Subcutaneous adipose tissue (tissue), 4 donors: ENCODE measurements around the gene ACADS. TPM values are rescaled to one million over a fixed set of nuclear protein-coding genes. Genes with fewer than 3 reads are reported as not detected.

Experiments
- total RNA-seq, 4 donors: library from RNA; depleted of rRNA; stranded (reverse); fragments of >200 nt; gene quantifications; one replicate each; pipeline ENCODE4 v1.1.0, GENCODE V29; 2016
- TF ChIP-seq, protein P1 (sequence below): fragments of 450-650 bp; IDR thresholded peaks from one replicate; pipeline ENCODE4 v1.5.1; 2016; ENCODE audit warnings: low read depth, mild to moderate bottlenecking, control low read depth, antibody characterized with exemption, moderate library complexity

The ACADS gene
- total RNA-seq, 4 donors from 2014 or later: 31.6 to 237 (median 106) TPM

GRCh38 chr12:120720987-120721801, 4.4 kb upstream of the ACADS start:
- TF ChIP-seq, protein P1, sequence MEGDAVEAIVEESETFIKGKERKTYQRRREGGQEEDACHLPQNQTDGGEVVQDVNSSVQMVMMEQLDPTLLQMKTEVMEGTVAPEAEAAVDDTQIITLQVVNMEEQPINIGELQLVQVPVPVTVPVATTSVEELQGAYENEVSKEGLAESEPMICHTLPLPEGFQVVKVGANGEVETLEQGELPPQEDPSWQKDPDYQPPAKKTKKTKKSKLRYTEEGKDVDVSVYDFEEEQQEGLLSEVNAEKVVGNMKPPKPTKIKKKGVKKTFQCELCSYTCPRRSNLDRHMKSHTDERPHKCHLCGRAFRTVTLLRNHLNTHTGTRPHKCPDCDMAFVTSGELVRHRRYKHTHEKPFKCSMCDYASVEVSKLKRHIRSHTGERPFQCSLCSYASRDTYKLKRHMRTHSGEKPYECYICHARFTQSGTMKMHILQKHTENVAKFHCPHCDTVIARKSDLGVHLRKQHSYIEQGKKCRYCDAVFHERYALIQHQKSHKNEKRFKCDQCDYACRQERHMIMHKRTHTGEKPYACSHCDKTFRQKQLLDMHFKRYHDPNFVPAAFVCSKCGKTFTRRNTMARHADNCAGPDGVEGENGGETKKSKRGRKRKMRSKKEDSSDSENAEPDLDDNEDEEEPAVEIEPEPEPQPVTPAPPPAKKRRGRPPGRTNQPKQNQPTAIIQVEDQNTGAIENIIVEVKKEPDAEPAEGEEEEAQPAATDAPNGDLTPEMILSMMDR: no peak

DNA sequence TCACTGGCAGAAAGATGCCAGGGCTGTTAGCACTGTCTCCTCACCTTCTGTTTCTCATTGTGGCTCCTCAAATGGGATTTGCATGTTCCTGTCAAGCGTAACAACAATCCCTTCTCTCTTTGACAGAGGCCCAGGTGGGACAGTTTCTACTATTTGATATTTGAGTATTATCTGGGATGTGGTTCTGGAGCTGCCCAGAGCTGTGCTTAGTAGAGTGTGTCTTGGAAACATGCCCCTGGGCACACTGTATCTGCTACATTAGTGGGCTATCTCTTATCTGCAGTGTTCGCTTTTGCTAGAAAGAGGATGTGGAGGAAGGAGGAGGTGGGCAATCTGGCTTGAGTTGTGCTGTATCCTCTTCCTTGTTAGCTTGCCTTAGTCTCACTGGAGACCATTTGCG, 3.8 kb upstream of the ACADS start:
- TF ChIP-seq, protein P1: no peak

- TF ChIP-seq, protein P1: no peak
Measured at GRCh38 chr12:120722784-120723183, 2.8 kb upstream of the ACADS start.

GRCh38 chr12:120724720-120725119, 906 bp upstream of the ACADS start:
- TF ChIP-seq, protein P1: no peak

DNA sequence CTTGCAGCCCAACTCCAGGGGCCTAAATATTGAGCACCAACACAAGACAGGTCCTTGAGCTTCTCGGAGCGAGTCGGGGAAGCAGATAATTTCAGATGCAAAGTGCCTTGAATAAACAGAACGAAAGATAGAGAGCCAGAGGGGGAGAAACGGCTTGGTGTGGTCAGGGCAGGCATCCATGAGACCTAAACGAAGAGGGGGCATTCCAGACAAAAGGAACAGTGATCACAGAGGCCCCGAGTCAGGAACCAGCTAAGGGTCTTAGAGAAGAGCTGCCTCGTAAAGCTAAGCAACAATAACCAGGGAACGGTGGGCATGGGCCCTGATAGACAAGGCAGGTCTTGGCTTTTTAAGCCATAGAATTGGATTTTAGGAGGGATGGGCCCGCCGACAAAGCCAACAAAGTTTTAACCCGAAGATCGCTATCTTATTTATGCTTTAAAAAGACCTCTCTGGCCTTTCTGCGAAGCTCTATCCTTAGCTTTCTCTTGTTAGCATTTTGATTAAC, 421 bp upstream of the ACADS start:
- TF ChIP-seq, protein P1: no peak

- TF ChIP-seq, protein P1: no peak
Measured at GRCh38 chr12:120726510-120726793, 826 bp downstream of the ACADS start.

DNA sequence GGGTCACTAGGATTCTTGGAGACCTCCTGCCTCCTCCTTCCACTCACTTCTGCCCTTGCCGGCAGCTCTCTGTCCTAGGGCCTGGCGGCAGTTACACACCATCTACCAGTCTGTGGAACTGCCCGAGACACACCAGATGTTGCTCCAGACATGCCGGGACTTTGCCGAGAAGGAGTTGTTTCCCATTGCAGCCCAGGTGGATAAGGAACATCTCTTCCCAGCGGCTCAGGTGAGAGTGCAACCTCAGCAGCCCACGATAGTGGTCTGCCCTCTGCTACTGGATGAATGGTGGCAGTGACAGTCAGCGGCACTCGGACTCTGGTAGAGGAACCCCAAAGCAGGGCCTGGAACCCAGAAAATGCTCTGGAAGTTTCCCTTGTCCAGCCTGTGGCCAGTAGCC, 1.3 kb downstream of the ACADS start:
- TF ChIP-seq, protein P1: no peak
